ENCODE data around the gene TMX4. TPM values are rescaled to one million over a fixed set of nuclear protein-coding genes. Genes with fewer than 3 reads are reported as not detected.

TMX4 gene
- total RNA-seq, 1 experiment from 2014 or later, result 12.3 TPM

GRCh38 chr20:8055096-8055495 lies 35.5 kb upstream of the TMX4 start:
- Histone ChIP-seq H3K36me3 (ENCODE audit: low read depth, low read length) (no peaks in the 10 kb centered on the region), H3K4me2 (ENCODE audit: low read length) (no peak overlapping the region), H3K4me1 (ENCODE audit: insufficient read depth, low read length) (no peaks in the 10 kb centered on the region), H3K79me2 (ENCODE audit: low read length) (no peaks in the 10 kb centered on the region), H3K4me3 (ENCODE audit: low read length) (no peak overlapping the region), H3K9ac (ENCODE audit: low read length) (no peak overlapping the region), H3K9me3 (ENCODE audit: low read length) (no peaks in the 10 kb centered on the region), H3K9me2 (replicated peaks; ENCODE audit: low read length) (no peaks in the 10 kb centered on the region), H4K20me1 (ENCODE audit: low read length) (no peaks in the 10 kb centered on the region), H3K27me3 (ENCODE audit: low read length) (peaks cover 46% of the 10 kb centered on the region), H3F3A (ENCODE audit: low read length, unreplicated experiment) (no peaks in the 10 kb centered on the region), H2AFZ (ENCODE audit: low read length) (no peak overlapping the region), H3K27ac (ENCODE audit: low read length) (no peak overlapping the region)
- DNase-seq (no peak), ATAC-seq (no peak)
- intact Hi-C loops (cut with micrococcal nuclease), result no loop called here
- no peak for TF ChIP-seq CTCF (conservative IDR thresholded peaks at IDR 0.05; ENCODE audit: low read depth, low read length)
- TF ChIP-seq EZH2 (IDR thresholded peaks at IDR 0.05; ENCODE audit: low read length, unreplicated experiment), result no peak
- no peak for TF ChIP-seq EZH2phosphoT487 (IDR thresholded peaks at IDR 0.05; ENCODE audit: borderline replicate concordance, low read length)
- ChIA-PET CTCF (interaction anchor here (0.7 kb wide), 1 partner anchor 8 kb away, joined by 3 read pairs; no protein-coding TSS in a partner anchor), POLR2A (ENCODE audit: unreplicated experiment) (no interaction called here)
- no TSS peak for BruUV-seq (replicated peaks)

GRCh38 chr20:8050157-8050837 lies 30.7 kb upstream of the TMX4 start:
- intact Hi-C loops (cut with micrococcal nuclease), result no loop called here
- Histone ChIP-seq H4K20me1 (ENCODE audit: low read length) (no peaks in the 10 kb centered on the region), H3K9me3 (ENCODE audit: low read length) (no peaks in the 10 kb centered on the region), H3K36me3 (ENCODE audit: low read depth, low read length) (no peaks in the 10 kb centered on the region), H3K4me1 (ENCODE audit: insufficient read depth, low read length) (peaks cover 11% of the 10 kb centered on the region; the same call in 1 of the 2 replicates), H3K9ac (ENCODE audit: low read length) (no peak overlapping the region), H3F3A (ENCODE audit: low read length, unreplicated experiment) (no peaks in the 10 kb centered on the region), H3K79me2 (ENCODE audit: low read length) (no peaks in the 10 kb centered on the region), H3K27ac (ENCODE audit: low read length) (no peak overlapping the region), H3K4me2 (ENCODE audit: low read length) (no peak overlapping the region), H3K4me3 (ENCODE audit: low read length) (no peak overlapping the region), H2AFZ (ENCODE audit: low read length) (no peak overlapping the region), H3K27me3 (ENCODE audit: low read length) (peaks cover 46% of the 10 kb centered on the region), H3K9me2 (replicated peaks; ENCODE audit: low read length) (no peaks in the 10 kb centered on the region)
- POLR2A ChIA-PET (ENCODE audit: unreplicated experiment), result no interaction called here
- DNase-seq, result no peak
- TF ChIP-seq EZH2 (IDR thresholded peaks at IDR 0.05; ENCODE audit: low read length, unreplicated experiment) (no peak), EZH2phosphoT487 (IDR thresholded peaks at IDR 0.05; ENCODE audit: borderline replicate concordance, low read length) (no peak), CTCF (conservative IDR thresholded peaks at IDR 0.05; ENCODE audit: low read depth, low read length) (no peak)
- no peak for ATAC-seq
- CTCF ChIA-PET, result no interaction called here
- no TSS peak for BruUV-seq (replicated peaks)

GRCh38 chr20:8049310-8049709 lies 29.7 kb upstream of the TMX4 start:
- Histone ChIP-seq H3K4me2 (ENCODE audit: low read length) (no peak overlapping the region), H4K20me1 (ENCODE audit: low read length) (no peaks in the 10 kb centered on the region), H3K36me3 (ENCODE audit: low read depth, low read length) (no peaks in the 10 kb centered on the region), H3K4me3 (ENCODE audit: low read length) (no peak overlapping the region), H3K27ac (ENCODE audit: low read length) (no peak overlapping the region), H3K79me2 (ENCODE audit: low read length) (no peaks in the 10 kb centered on the region), H3K9ac (ENCODE audit: low read length) (no peak overlapping the region), H3F3A (ENCODE audit: low read length, unreplicated experiment) (no peaks in the 10 kb centered on the region), H2AFZ (ENCODE audit: low read length) (no peak overlapping the region), H3K9me3 (ENCODE audit: low read length) (no peaks in the 10 kb centered on the region), H3K4me1 (ENCODE audit: insufficient read depth, low read length) (peaks cover 11% of the 10 kb centered on the region; the same call in 1 of the 2 replicates), H3K27me3 (ENCODE audit: low read length) (peaks cover 44% of the 10 kb centered on the region), H3K9me2 (replicated peaks; ENCODE audit: low read length) (no peaks in the 10 kb centered on the region)
- BruUV-seq (replicated peaks), result no TSS peak
- intact Hi-C loops (cut with micrococcal nuclease), result loop anchor here (10.0 kb wide), 1 partner anchor 255 kb away; no protein-coding TSS in a partner anchor
- ATAC-seq, result no peak
- POLR2A ChIA-PET (ENCODE audit: unreplicated experiment), result no interaction called here
- DNase-seq, result no peak
- no peak for TF ChIP-seq EZH2phosphoT487 (IDR thresholded peaks at IDR 0.05; ENCODE audit: borderline replicate concordance, low read length)
- no peak for TF ChIP-seq EZH2 (IDR thresholded peaks at IDR 0.05; ENCODE audit: low read length, unreplicated experiment)
- no peak for TF ChIP-seq CTCF (conservative IDR thresholded peaks at IDR 0.05; ENCODE audit: low read depth, low read length)
- CTCF ChIA-PET, result no interaction called here

Data from PC-3 (cell line).